Esophagus (tissue), 2 donors: ENCODE data around the gene ATG2B. TPM values are rescaled to one million over a fixed set of nuclear protein-coding genes. Genes with fewer than 3 reads are reported as not detected.

Experiments
- H3K27ac ChIP-seq, 2 donors: one replicate each; pipeline ENCODE4 v1.5.1; 2013; ENCODE audit warnings: low read depth in 2 of 2, mild to moderate bottlenecking in 2 of 2, inconsistent platforms in 1 of 2, low read length in 1 of 2, moderate library complexity in 1 of 2
- H3K27me3 ChIP-seq, 2 donors: one replicate each; pipeline ENCODE4 v1.6.1; 2013; ENCODE audit warnings: low read length in 2 of 2, control low read depth in 1 of 2, mild to moderate bottlenecking in 1 of 2; ENCODE audit not compliant: insufficient read depth in 2 of 2, control insufficient read depth in 1 of 2
- H3K36me3 ChIP-seq, 2 donors: one replicate each; pipeline ENCODE4 v1.6.1; 2013; ENCODE audit warnings: low read length in 1 of 2; ENCODE audit not compliant: control insufficient read depth in 2 of 2, insufficient read depth in 2 of 2
- H3K4me1 ChIP-seq, 2 donors: one replicate each; pipeline ENCODE4 v1.6.1; 2013; ENCODE audit warnings: low read length in 1 of 2; ENCODE audit not compliant: control insufficient read depth in 2 of 2, insufficient read depth in 2 of 2
- H3K4me3 ChIP-seq, 2 donors: one replicate each; pipeline ENCODE4 v1.5.1; 2013; ENCODE audit warnings: low read length in 2 of 2, mild to moderate bottlenecking in 2 of 2, low read depth in 1 of 2, moderate library complexity in 1 of 2
- H3K9me3 ChIP-seq, 2 donors: one replicate each; pipeline ENCODE4 v1.6.1; 2013; ENCODE audit warnings: mild to moderate bottlenecking in 2 of 2, low read depth in 1 of 2, low read length in 1 of 2, moderate library complexity in 1 of 2; ENCODE audit not compliant: control insufficient read depth in 2 of 2, insufficient read depth in 1 of 2
- WGBS, 2 donors: extraction: QIAGEN DNeasy Blood & Tissue Kit; methylation state at CpG; one replicate each; pipeline ENCODE4 v1.1.7; 2013; 5-methylcytosine and 5-hydroxymethylcytosine counted together
- polyA plus RNA-seq, 2 donors: library from polyadenylated mRNA; stranded (reverse); fragments of 200-250 nt; gene quantifications; one replicate each; pipeline ENCODE4 v1.2.3, GENCODE V29; 2013
- donor health status: healthy with polysubstance abuse.
- donor health status: Bipolar disorder and iron deficiency.

The ATG2B gene
- polyA plus RNA-seq, 2 donors, result 2.9 to 3.3 TPM

DNA sequence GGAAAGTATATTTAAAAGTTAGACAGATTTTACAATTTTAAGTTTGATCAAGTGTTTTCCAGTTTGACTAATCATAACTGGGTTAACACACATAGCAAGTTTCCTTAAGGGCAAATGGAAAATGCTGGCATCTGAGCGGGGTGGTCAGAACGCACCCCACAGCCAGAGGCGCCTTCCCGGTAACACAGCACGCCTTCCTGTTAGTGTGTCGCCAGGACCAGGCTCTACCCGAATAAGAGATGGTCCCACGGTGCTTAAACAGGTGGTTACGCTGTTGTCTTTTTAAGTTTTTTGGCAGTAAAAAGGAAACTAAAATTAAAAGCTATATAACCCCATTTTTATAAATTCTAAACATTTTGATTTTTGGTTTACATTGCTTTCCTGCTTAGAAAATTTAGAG is 79.1 kb downstream of the ATG2B start:
- Histone ChIP-seq H3K4me1 (no peaks in the 10 kb centered on the region), H3K4me3 (no peak overlapping the region), H3K27me3 (no peaks in the 10 kb centered on the region), H3K36me3 (peaks cover 9 to 10% of the 10 kb centered on the region in 2 donors), H3K9me3 (no peaks in the 10 kb centered on the region), H3K27ac (no peak overlapping the region)
- 83 to 91% methylated on average over 9 of the region's 9 CpGs for WGBS, 2 donors

DNA sequence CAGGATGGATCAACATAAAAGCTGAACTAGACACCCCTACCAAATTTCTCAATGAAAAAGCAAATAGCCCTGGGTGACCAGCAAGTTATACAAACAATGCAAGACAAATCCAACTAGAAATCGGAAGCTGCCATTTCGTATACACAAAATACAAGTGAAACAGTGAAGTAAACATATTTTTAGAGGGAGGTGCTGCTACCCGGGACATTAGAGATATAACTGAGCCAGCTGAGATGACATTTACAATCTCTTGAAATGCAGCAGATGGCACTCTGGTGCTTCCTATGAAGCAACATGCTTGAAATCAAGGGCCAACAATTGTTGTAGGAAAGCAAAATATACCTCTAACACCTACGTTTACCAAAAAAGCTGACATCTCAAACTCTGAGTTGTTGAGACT is 81.7 kb downstream of the ATG2B start:
- Histone ChIP-seq H3K36me3 (peaks cover 9 to 10% of the 10 kb centered on the region in 2 donors), H3K9me3 (peaks cover 5 to 8% of the 10 kb centered on the region in 2 donors), H3K27ac (no peak overlapping the region), H3K27me3 (no peaks in the 10 kb centered on the region), H3K4me1 (no peaks in the 10 kb centered on the region), H3K4me3 (no peak overlapping the region)
- 66 to 69% methylated on average over 4 of the region's 4 CpGs for WGBS, 2 donors

DNA sequence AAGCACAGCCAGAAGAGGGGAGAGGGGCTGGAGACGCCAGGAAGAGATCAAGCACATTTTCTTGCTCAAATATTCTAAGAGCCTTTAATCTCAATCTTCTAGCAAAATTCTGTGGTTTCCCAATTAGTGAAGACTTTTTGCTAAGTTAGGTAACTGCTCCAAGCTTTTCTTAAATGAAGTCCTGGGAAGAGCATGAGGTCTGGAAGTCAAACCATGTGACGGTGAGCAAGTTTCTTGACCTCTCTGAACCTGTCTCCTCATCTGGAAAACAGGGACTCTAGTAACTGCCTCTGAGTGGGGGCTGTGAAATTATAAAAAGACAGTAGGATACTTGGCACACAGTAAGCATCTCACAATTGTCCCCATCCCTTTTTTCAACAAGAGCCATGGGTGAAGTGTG is 83.0 kb downstream of the ATG2B start:
- Histone ChIP-seq H3K27ac (no peak overlapping the region), H3K9me3 (peaks cover 5 to 8% of the 10 kb centered on the region in 2 donors)
- 95 to 98% methylated on average over 2 of the region's 2 CpGs for WGBS, 2 donors

DNA sequence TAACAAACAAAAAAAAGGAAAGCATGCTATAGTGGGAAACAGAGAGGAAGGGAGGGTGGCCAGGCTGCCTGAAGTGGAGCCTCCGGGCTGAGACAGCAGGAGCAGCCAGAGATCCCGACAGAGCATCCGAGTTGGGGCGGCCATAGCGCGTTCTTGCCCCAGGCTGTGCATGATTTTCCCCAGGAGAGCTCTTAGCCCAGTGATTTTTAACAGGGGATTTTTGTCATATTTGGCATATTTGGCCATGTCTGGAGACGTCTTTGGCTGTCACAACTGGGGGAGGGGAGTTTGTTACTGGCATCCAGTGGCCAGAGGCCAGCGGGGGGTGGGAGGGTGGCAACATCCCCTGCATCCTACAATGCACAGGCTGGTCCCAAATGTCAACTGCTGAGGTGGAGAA is 83.6 kb downstream of the ATG2B start:
- Histone ChIP-seq H3K9me3 (peaks cover 5 to 8% of the 10 kb centered on the region in 2 donors), H3K4me3 (no peak overlapping the region), H3K27ac (no peak overlapping the region), H3K4me1 (no peaks in the 10 kb centered on the region), H3K27me3 (no peaks in the 10 kb centered on the region), H3K36me3 (peaks cover 4 to 6% of the 10 kb centered on the region in 2 donors)
- 81 to 83% methylated on average over 8 of the region's 8 CpGs for WGBS, 2 donors

More for the DNA sequence above, 83.0 kb downstream of the ATG2B start:
- H3K4me3 ChIP-seq, result no peak overlapping the region
- no peaks in the 10 kb centered on the region for H3K27me3 ChIP-seq
- no peaks in the 10 kb centered on the region for H3K4me1 ChIP-seq
- H3K36me3 ChIP-seq, result peaks cover 4 to 6% of the 10 kb centered on the region in 2 donors

DNA sequence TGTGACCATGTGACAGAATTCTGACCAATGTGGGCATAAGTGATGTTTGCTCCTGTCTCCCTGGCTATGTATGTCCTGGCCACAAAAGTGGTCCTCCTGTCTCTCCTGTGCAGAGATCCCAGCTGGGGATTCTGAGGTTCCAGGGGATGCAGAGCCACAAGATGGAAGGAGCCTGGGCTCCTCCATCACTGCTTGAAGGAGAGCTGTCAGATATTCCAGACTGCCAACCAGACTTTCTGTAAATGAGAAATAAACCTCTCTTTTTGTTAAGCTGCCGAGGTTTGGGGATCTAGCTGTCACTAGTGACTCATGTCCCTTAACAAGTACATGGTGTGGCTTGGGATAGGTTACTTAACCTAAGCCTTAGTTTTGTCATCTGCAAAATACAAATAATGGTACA is 85.3 kb downstream of the ATG2B start:
- Histone ChIP-seq H3K9me3 (peaks cover 5 to 8% of the 10 kb centered on the region in 2 donors), H3K36me3 (peaks cover 4% of the 10 kb centered on the region in 2 donors), H3K4me3 (no peak overlapping the region), H3K4me1 (no peaks in the 10 kb centered on the region), H3K27me3 (no peaks in the 10 kb centered on the region), H3K27ac (no peak overlapping the region)
- WGBS, 2 donors, result 66 to 82% methylated on average over 1 of the region's 1 CpG

DNA sequence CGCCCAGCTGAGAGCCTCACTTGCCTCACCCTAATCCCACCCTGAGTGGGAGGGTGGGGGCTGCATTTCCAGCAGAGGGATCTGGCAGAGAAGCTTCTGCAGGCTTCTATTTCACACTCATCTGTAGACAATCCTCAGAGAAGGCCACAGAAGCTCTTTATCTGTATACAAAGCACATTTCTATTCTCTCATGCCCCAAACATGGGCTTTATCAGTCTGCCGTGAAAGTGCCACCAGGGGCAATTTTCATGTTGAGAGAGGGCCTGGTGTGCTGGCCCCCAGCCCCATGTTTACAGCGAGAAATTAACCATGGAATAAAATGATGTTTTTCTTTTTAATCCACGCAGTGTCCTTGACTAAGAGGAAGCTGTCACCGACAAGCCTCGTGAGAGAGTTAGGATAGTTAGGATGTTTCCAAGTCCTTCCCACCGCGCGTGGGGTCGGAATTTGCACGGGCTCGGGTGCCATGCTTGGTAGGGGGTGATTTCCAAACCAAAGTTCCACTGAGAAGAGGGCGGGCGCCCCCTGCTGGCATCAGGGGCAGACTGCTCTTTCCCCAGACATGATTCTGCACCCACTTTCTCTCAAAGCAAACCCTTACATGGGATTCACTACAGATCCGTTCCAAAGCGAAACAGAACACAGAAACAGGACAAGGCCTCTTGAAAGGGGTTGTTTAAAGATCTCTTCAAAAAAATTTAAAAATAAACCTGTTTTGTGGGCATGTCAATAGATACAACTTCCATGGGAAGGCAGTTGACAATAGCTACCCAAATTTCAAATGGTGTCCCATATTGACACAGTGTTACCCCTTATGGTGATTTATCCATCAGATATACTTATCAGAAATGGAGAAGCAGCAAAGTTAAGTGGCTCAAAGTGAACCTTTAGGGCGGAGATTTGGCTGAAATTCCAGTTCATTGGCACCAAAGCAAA is 87.7 kb downstream of the ATG2B start:
- Histone ChIP-seq H3K36me3 (peaks cover 0 to 4% of the 10 kb centered on the region in 2 donors), H3K4me3 (no peak overlapping the region), H3K27me3 (no peaks in the 10 kb centered on the region), H3K9me3 (peaks cover 5 to 8% of the 10 kb centered on the region in 2 donors), H3K27ac (peak overlapping the region in 1 of 2 donors; percentile 43), H3K4me1 (peaks cover 0 to 3% of the 10 kb centered on the region in 2 donors)
- WGBS, 2 donors, result 17 to 19% methylated on average over 17 of the region's 17 CpGs

DNA sequence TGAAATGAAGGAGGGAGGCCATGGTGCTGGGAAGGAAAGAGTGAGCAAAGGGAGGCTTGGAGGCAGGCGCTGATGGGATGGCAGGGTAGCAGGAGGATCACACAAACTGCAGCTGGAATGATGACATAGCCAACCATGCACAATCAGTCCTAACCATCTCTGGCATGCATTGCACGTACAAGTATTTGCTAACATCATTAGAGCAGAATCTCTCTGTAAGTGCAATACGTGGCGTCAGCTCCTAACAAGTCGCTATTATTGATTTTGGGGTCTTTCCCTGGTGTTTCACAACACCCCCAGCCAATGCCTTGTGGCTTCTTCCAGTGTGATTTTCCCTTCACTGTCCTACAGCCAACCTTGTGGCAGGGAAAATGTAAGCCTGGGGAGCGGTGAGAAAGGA is 88.6 kb downstream of the ATG2B start:
- Histone ChIP-seq H3K4me1 (peaks cover 0 to 4% of the 10 kb centered on the region in 2 donors), H3K9me3 (peaks cover 5 to 8% of the 10 kb centered on the region in 2 donors), H3K36me3 (no peaks in the 10 kb centered on the region), H3K27me3 (no peaks in the 10 kb centered on the region), H3K4me3 (no peak overlapping the region), H3K27ac (no peak overlapping the region)
- WGBS, 2 donors, result 71 to 73% methylated on average over 6 of the region's 6 CpGs

DNA sequence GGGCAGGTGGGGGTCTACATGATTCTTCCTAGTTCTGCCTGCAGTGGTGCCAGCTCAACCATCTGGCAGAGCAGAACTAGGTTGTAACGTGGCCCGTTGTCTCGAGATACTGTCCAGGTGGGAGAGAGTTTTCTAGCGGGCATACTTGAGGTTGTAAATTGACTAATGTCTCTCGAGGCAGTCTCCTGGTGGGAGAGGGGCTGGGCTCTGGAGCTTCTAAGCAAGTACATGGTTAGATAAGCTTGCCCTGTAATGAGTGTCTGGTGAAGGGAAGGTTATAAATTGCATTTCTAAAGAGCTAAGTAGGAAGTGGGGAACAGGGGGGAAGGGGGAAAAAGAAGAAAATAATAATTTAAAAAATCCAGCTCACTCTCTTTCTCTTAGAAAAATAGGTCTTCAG is 89.0 kb downstream of the ATG2B start:
- Histone ChIP-seq H3K9me3 (peaks cover 5 to 8% of the 10 kb centered on the region in 2 donors), H3K27ac (peak overlapping the region in 1 of 2 donors; percentile 0), H3K4me3 (no peak overlapping the region), H3K27me3 (no peaks in the 10 kb centered on the region), H3K36me3 (no peaks in the 10 kb centered on the region), H3K4me1 (peaks cover 3 to 7% of the 10 kb centered on the region in 2 donors)
- WGBS, 2 donors, result 80 to 85% methylated on average over 5 of the region's 5 CpGs

DNA sequence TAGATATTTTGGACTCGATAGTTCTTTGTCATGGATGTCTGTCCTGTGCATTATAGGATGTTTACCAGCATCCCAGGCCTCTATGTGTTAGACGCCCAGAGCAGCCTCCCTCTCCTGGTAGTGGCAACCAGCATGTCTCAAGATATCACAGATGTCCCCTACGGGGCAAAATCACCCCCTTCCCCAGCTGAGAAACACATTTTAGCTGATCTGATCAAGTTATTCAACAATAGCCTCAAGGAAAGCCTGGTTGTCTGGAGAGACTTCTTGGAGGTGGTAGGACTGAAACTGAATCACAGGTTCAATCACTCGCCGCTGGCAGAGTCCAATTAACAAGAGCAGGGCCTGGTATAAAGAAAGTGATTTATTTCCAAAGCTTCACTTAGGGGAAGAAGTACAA is 89.5 kb downstream of the ATG2B start:
- WGBS, 2 donors, result 85 to 87% methylated on average over 5 of the region's 5 CpGs
- Histone ChIP-seq H3K36me3 (no peaks in the 10 kb centered on the region), H3K4me1 (peaks cover 3 to 7% of the 10 kb centered on the region in 2 donors), H3K27me3 (no peaks in the 10 kb centered on the region), H3K27ac (peak overlapping the region in 1 of 2 donors; percentile 0), H3K9me3 (peaks cover 5 to 8% of the 10 kb centered on the region in 2 donors), H3K4me3 (no peak overlapping the region)
